RWPE1 (cell line): Measurements from ENCODE around the gene POR.

Source experiments
- CTCF ChIA-PET: fragments of 350-600 bp; sonication (Branson Sonifier 250); formaldehyde crosslinking; extraction: SDS; loops from one replicate; lab custom pipeline; 2021; lab: Yijun Ruan, JAX
- POLR2A ChIA-PET: fragments of 400-600 bp; formaldehyde crosslinking; extraction: SDS; loops from one replicate; lab custom pipeline; 2020; ENCODE audit warnings: antibody characterized with exemption; ENCODE audit not compliant: low non-redundant PET; lab: Yijun Ruan, JAX
- DNase-seq: peaks from one replicate; pipeline ENCODE4 v3.0.0; 2012; ENCODE audit warnings: low spot score
- H3K27ac ChIP-seq: fragments of 450-650 bp; 2 replicates; pipeline ENCODE4 v1.5.1; 2017
- CTCF ChIP-seq: fragments of 450-650 bp; conservative IDR thresholded peaks from 2 replicates; pipeline ENCODE4 v1.5.1; 2017; ENCODE audit warnings: low read depth, mild to moderate bottlenecking

POR gene

GRCh38 chr7:75992083-75992755 is 77.3 kb downstream of the POR start:
- peak overlapping the region; percentile 76 for H3K27ac ChIP-seq
- no peak for DNase-seq
- POLR2A ChIA-PET = no interaction called here
- TF ChIP-seq CTCF = no peak
- CTCF ChIA-PET = no interaction called here

GRCh38 chr7:75993689-75994387 is 78.9 kb downstream of the POR start:
- ChIA-PET CTCF (interaction anchor here (0.6 kb wide), 1 partner anchor 359 kb away, joined by 3 read pairs; no protein-coding TSS in a partner anchor), POLR2A (interaction anchor here (1.1 kb wide), 1 partner anchor 78 kb away, joined by 4 read pairs; no protein-coding TSS in a partner anchor)
- TF ChIP-seq CTCF = no peak
- peak overlapping the region; percentile 76 for H3K27ac ChIP-seq
- DNase-seq = peak; percentile 58

DNA sequence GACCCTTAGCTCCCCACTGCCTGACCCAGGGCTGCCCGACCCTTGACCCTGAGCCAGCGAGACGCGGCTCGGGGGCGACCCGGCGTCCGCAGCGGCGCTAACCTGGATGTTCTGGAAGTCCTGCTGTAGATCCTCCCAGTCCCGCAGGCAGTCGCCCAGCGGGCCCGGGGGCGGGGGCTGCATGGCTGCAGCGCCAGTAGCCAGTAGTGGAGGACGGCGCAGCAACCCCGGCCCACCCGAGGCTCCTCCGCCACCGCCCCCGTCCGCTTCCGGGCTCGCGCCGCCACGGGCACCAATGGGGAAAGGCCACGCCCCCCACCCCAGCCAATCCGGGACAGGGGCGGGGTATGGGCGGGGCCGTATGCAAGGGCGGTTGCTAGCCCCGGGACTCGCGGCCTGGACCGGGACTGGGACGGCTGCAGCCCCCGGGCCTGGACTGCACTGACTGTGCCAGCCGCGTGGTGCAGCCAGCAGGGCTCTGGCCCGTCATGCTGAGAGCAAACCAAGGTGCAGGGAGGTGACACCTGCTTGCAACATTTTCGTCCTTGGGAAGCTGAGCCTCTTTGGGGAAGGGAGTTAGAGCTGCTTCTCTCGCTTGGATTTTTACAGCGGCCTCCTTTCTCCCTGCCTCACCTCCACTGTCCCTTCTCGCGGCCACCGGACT is 79.6 kb downstream of the POR start, which contains the start of gene TMEM120A:
Gene TMEM120A, minus strand, starts transcription at position 208 of the 664 bp plus-strand sequence. Its CDS starts 25 bp downstream, at position 183.
- DNase-seq = peak; percentile 99
- peak within 1 kb of the TSS; percentile 76 for H3K27ac ChIP-seq
- ChIA-PET POLR2A (interaction anchor here (0.5 kb wide), 1 partner anchor 79 kb away, joined by 3 read pairs; no protein-coding TSS in a partner anchor), CTCF (interaction anchor here (0.6 kb wide), 1 partner anchor 359 kb away, joined by 3 read pairs; no protein-coding TSS in a partner anchor)
- TF ChIP-seq CTCF = no peak; the same call in 1 of the 2 replicates

GRCh38 chr7:75995052-75995471 is 80.1 kb downstream of the POR start:
- no peak for DNase-seq
- POLR2A ChIA-PET = no interaction called here
- CTCF ChIA-PET = no interaction called here
- TF ChIP-seq CTCF = no peak
- H3K27ac ChIP-seq = peak overlapping the region; percentile 76

DNA sequence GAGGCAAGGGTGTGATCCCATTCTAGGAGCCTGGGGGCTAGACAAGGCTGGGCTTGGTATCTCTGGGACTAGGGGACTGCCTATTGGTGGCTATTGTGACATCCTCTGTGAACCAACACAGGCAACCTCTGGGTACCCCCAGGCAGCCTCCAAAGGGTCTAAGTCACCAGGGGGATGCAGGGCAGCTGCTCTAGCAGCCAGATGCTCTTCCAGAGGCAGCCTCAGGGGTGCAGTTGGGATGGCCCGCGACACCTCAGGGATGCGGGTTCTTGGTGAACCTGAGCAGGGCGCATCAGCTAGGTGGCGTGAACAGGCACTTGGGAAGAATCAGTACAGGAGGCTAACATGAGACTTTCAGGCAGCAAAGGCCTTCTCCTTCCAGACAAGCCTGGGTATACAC is 81.0 kb downstream of the POR start:
- no peak for TF ChIP-seq CTCF
- CTCF ChIA-PET = interaction anchor here (0.5 kb wide), 1 partner anchor 72 kb away, joined by 3 read pairs; no protein-coding TSS in a partner anchor
- POLR2A ChIA-PET = no interaction called here
- H3K27ac ChIP-seq = 0 out of 2 replicates have a peak overlapping the region, but pooled peaks have one; percentile 2
- no peak for DNase-seq

GRCh38 chr7:75996476-75996875 is 81.5 kb downstream of the POR start:
- CTCF ChIA-PET = interaction anchor here (0.5 kb wide), 1 partner anchor 72 kb away, joined by 3 read pairs; no protein-coding TSS in a partner anchor
- no peak for DNase-seq
- no peak for TF ChIP-seq CTCF
- no peak overlapping the region for H3K27ac ChIP-seq
- POLR2A ChIA-PET = no interaction called here
